OCI-LY7 (cell line): Measurements from ENCODE around the gene TBC1D21. TPM values are rescaled to one million over a fixed set of nuclear protein-coding genes. Genes with fewer than 3 reads are reported as not detected.

Experiments
- BruUV-seq: library from RNA; stranded (reverse); fragments of 400-500 nt; replicated peaks from 2 replicates; lab custom pipeline; 2021; lab: Mats Ljungman, UMichigan
- CTCF ChIA-PET: fragments of 300-600 bp; sonication (Branson Sonifier 250); formaldehyde crosslinking; loops from one replicate; lab custom pipeline; 2022; ENCODE audit warnings: antibody characterized with exemption; ENCODE audit not compliant: unreplicated experiment; lab: Charles Lee
- POLR2A ChIA-PET: fragments of 300-600 bp; sonication (Branson Sonifier 250); formaldehyde crosslinking; loops from one replicate; lab custom pipeline; 2022; ENCODE audit warnings: antibody characterized with exemption; lab: Charles Lee
- DNase-seq: peaks from one replicate; pipeline ENCODE4 v3.0.0-alpha.2; 2015; ENCODE audit warnings: low spot score
- H2AFZ ChIP-seq: fragments of 200-600 bp; sonication (generic), shearing (Covaris generic); 2 replicates; pipeline ENCODE4 v1.6.1; 2014; ENCODE audit warnings: mild to moderate bottlenecking, antibody characterized with exemption, low read length, moderate library complexity
- H3K27ac ChIP-seq: fragments of 200-600 bp; sonication (generic); 2 replicates; pipeline ENCODE4 v1.5.1; 2014; ENCODE audit warnings: mixed run types, low read depth, mild to moderate bottlenecking, moderate library complexity, low read length, inconsistent platforms; ENCODE audit not compliant: poor library complexity, severe bottlenecking
- H3K36me3 ChIP-seq: fragments of 200-600 bp; sonication (generic); 2 replicates; pipeline ENCODE4 v1.6.1; 2014; ENCODE audit warnings: mild to moderate bottlenecking, antibody characterized with exemption, low read length, moderate library complexity, mixed read lengths; ENCODE audit not compliant: insufficient read depth
- H3K4me1 ChIP-seq: fragments of 200-600 bp; sonication (generic); 2 replicates; pipeline ENCODE4 v1.5.1; 2014; ENCODE audit warnings: mild to moderate bottlenecking, low read length; ENCODE audit not compliant: insufficient read depth, poor library complexity, severe bottlenecking
- H3K4me2 ChIP-seq: fragments of 200-600 bp; sonication (generic); 2 replicates; pipeline ENCODE4 v1.6.1; 2014; ENCODE audit warnings: mild to moderate bottlenecking, low read length
- H3K4me3 ChIP-seq: fragments of 200-600 bp; sonication (generic); 2 replicates; pipeline ENCODE4 v1.5.1; 2014; ENCODE audit warnings: mild to moderate bottlenecking, low read depth, low read length; ENCODE audit not compliant: poor library complexity, severe bottlenecking
- H3K79me2 ChIP-seq: fragments of 200-600 bp; sonication (generic); 2 replicates; pipeline ENCODE4 v1.6.1; 2016; ENCODE audit warnings: low read depth, mild to moderate bottlenecking, low read length, moderate library complexity, mixed read lengths; ENCODE audit not compliant: insufficient read depth
- H3K9me2 ChIP-seq: fragments of 200-600 bp; sonication (generic); 2 replicates; pipeline ENCODE4 v1.6.1; 2016; ENCODE audit warnings: mild to moderate bottlenecking, low read length, mixed read lengths; ENCODE audit not compliant: insufficient read depth
- H3K9me3 ChIP-seq: fragments of 200-600 bp; sonication (generic); 2 replicates; pipeline ENCODE4 v1.6.1; 2014; ENCODE audit warnings: mild to moderate bottlenecking, mixed run types, low read length, mixed read lengths
- H4K20me1 ChIP-seq: fragments of 200-600 bp; sonication (generic); 2 replicates; pipeline ENCODE4 v1.6.1; 2014; ENCODE audit warnings: mild to moderate bottlenecking, antibody characterized with exemption, low read length, moderate library complexity, mixed read lengths; ENCODE audit not compliant: insufficient read depth
- CTCF ChIP-seq: fragments of 200-600 bp; sonication (generic); conservative IDR thresholded peaks from 2 replicates; pipeline ENCODE4 v1.5.1; 2014; ENCODE audit warnings: mild to moderate bottlenecking, antibody characterized with exemption, low read length, moderate library complexity, mixed read lengths
- EZH2phosphoT487 ChIP-seq: fragments of 200-600 bp; sonication (generic); IDR thresholded peaks from 2 replicates; pipeline ENCODE4 v1.6.1; 2018; ENCODE audit warnings: low read depth, borderline replicate concordance, mild to moderate bottlenecking, mixed run types, antibody characterized with exemption, low read length, moderate library complexity, mixed read lengths
- intact Hi-C: fragments of 100-400 bp; cut with micrococcal nuclease; formaldehyde crosslinking; loops from one replicate; pipeline ENCODE4 v1.10.0; 2022; ENCODE audit not compliant: unreplicated experiment
- total RNA-seq, 2 experiments: library from RNA; depleted of rRNA in 1 of 2; stranded (reverse); fragments of >200 nt in 1 of 2; shearing (Covaris generic) in 1 of 2; gene quantifications; 2 replicates each; pipeline ENCODE4 v1.2.3, GENCODE V29; 2014 to 2022

Gene TBC1D21
- total RNA-seq, 2 experiments from 2014 or later: not detected

GRCh38 chr15:73926219-73927002 is 53.0 kb downstream of the TBC1D21 start, which contains the start of gene LOXL1:
Gene LOXL1 (plus strand): TSS chr15:73926462. CDS start chr15:73926784, 322 bp downstream.
- Histone ChIP-seq H3K79me2 (no peaks in the 10 kb centered on the region), H2AFZ (no peak within 1 kb of the TSS), H3K4me2 (no peak within 1 kb of the TSS), H3K9me3 (no peaks in the 10 kb centered on the region), H4K20me1 (no peaks in the 10 kb centered on the region), H3K4me1 (no peaks in the 10 kb centered on the region), H3K36me3 (no peaks in the 10 kb centered on the region), H3K27ac (no peak within 1 kb of the TSS), H3K4me3 (no peak within 1 kb of the TSS), H3K9me2 (no peaks in the 10 kb centered on the region)
- CTCF ChIA-PET: no interaction called here
- no TSS peak for BruUV-seq
- intact Hi-C loops: no loop called here
- no peak for TF ChIP-seq CTCF
- TF ChIP-seq EZH2phosphoT487: no peak
- POLR2A ChIA-PET: no interaction called here
- DNase-seq: no peak

- H3K79me2 ChIP-seq: no peaks in the 10 kb centered on the region
- no TSS peak for BruUV-seq
- no peak for DNase-seq
- no peak overlapping the region for H3K27ac ChIP-seq
- no peak overlapping the region for H3K4me2 ChIP-seq
- TF ChIP-seq CTCF: no peak
- TF ChIP-seq EZH2phosphoT487: no peak
- ChIA-PET CTCF (no interaction called here), POLR2A (no interaction called here)
- H3K36me3 ChIP-seq: no peaks in the 10 kb centered on the region
- H4K20me1 ChIP-seq: no peaks in the 10 kb centered on the region
- H3K4me1 ChIP-seq: no peaks in the 10 kb centered on the region
- H3K9me3 ChIP-seq: no peaks in the 10 kb centered on the region
- H2AFZ ChIP-seq: no peak overlapping the region
- H3K9me2 ChIP-seq: no peaks in the 10 kb centered on the region
- H3K4me3 ChIP-seq: no peak overlapping the region
- intact Hi-C loops: no loop called here
Observed at GRCh38 chr15:73927003-73927475, 53.7 kb downstream of the TBC1D21 start.
